HUES6 (cell line): ENCODE data around the gene RFPL4A.
"Not testable (repeated sequence)": the region's sequence is repeated elsewhere in the genome, so short reads cannot be mapped to it uniquely, and the experiment has no call there.

ENCODE experiments used
- H3K27ac ChIP-seq: 2 replicates; pipeline ENCODE4 v1.7.0; 2013; ENCODE audit warnings: low read depth, mild to moderate bottlenecking, low read length, inconsistent platforms
- H3K27me3 ChIP-seq: 2 replicates; pipeline ENCODE4 v1.6.1; 2013; ENCODE audit warnings: low read length; ENCODE audit not compliant: control insufficient read depth, insufficient read depth
- H3K36me3 ChIP-seq: 2 replicates; pipeline ENCODE4 v1.6.1; 2013; ENCODE audit warnings: low read length; ENCODE audit not compliant: control insufficient read depth, insufficient read depth
- H3K4me1 ChIP-seq: 2 replicates; pipeline ENCODE4 v1.6.1; 2013; ENCODE audit warnings: low read length; ENCODE audit not compliant: control insufficient read depth, insufficient read depth
- H3K4me3 ChIP-seq: 2 replicates; pipeline ENCODE4 v1.5.1; 2013; ENCODE audit warnings: low read depth, low read length
- H3K9ac ChIP-seq: one replicate; pipeline ENCODE4 v1.6.1; 2013; ENCODE audit warnings: mild to moderate bottlenecking, low read length
- H3K9me3 ChIP-seq: 2 replicates; pipeline ENCODE4 v1.6.1; 2013; ENCODE audit warnings: low read depth, low read length; ENCODE audit not compliant: control insufficient read depth, insufficient read depth

RFPL4A gene

GRCh38 chr19:55738302-55738701 lies 20.6 kb upstream of the RFPL4A start, which contains the start of gene NLRP9:
TSS of gene NLRP9 (minus strand) at chr19:55738402. CDS start at chr19:55738374, 28 bp downstream.
- no peak within 1 kb of the TSS for H3K27ac ChIP-seq
- H3K9me3 ChIP-seq = peaks cover 29% of the 10 kb centered on the region; the same call in 1 of the 2 replicates
- no peaks in the 10 kb centered on the region for H3K4me1 ChIP-seq
- H3K4me3 ChIP-seq = no peak within 1 kb of the TSS
- no peak within 1 kb of the TSS for H3K9ac ChIP-seq
- no peaks in the 10 kb centered on the region; the same call in 1 of the 2 replicates for H3K27me3 ChIP-seq
- no peaks in the 10 kb centered on the region for H3K36me3 ChIP-seq

GRCh38 chr19:55750715-55751114 lies 8.2 kb upstream of the RFPL4A start:
- Histone ChIP-seq H3K27ac (no peak overlapping the region), H3K9me3 (peaks cover 38% of the 10 kb centered on the region; the same call in 1 of the 2 replicates)

GRCh38 chr19:55753401-55753800 lies 5.5 kb upstream of the RFPL4A start:
- no peaks in the 10 kb centered on the region for H3K4me1 ChIP-seq
- H3K9ac ChIP-seq = no peak overlapping the region
- no peak overlapping the region for H3K4me3 ChIP-seq
- no peaks in the 10 kb centered on the region for H3K36me3 ChIP-seq
- H3K9me3 ChIP-seq = peaks cover 27% of the 10 kb centered on the region; the same call in 1 of the 2 replicates
- H3K27me3 ChIP-seq = peaks cover 12% of the 10 kb centered on the region; the same call in 1 of the 2 replicates
- no peak overlapping the region for H3K27ac ChIP-seq

More at GRCh38 chr19:55750715-55751114, 8.2 kb upstream of the RFPL4A start:
- Histone ChIP-seq H3K4me1 (no peaks in the 10 kb centered on the region), H3K4me3 (no peak overlapping the region), H3K36me3 (no peaks in the 10 kb centered on the region), H3K9ac (no peak overlapping the region), H3K27me3 (peaks cover 12% of the 10 kb centered on the region; the same call in 1 of the 2 replicates)

GRCh38 chr19:55756808-55757207 lies 2.1 kb upstream of the RFPL4A start:
- not testable (repeated sequence) for H3K4me1 ChIP-seq, H3K4me3 ChIP-seq, H3K36me3 ChIP-seq, H3K27ac ChIP-seq, H3K9ac ChIP-seq
- H3K9me3 ChIP-seq = peaks cover 30% of the 10 kb centered on the region; the same call in 1 of the 2 replicates
- H3K27me3 ChIP-seq = peaks cover 12% of the 10 kb centered on the region; the same call in 1 of the 2 replicates

GRCh38 chr19:55766466-55766865 lies 7.6 kb downstream of the RFPL4A start:
- no peaks in the 10 kb centered on the region for H3K4me1 ChIP-seq
- no peak overlapping the region for H3K9ac ChIP-seq
- H3K27me3 ChIP-seq = peaks cover 5% of the 10 kb centered on the region; the same call in 1 of the 2 replicates
- no peaks in the 10 kb centered on the region for H3K36me3 ChIP-seq
- peaks cover 9% of the 10 kb centered on the region; the same call in 1 of the 2 replicates for H3K9me3 ChIP-seq
- H3K4me3 ChIP-seq = no peak overlapping the region
- H3K27ac ChIP-seq = no peak overlapping the region

GRCh38 chr19:55768818-55769217 lies 9.9 kb downstream of the RFPL4A start, which contains the start of gene RFPL4AL1:
TSS of gene RFPL4AL1 (plus strand) at chr19:55769118. CDS start at chr19:55771805, 2,687 bp downstream.
- not testable (repeated sequence) for H3K4me3 ChIP-seq, H3K9me3 ChIP-seq, H3K27ac ChIP-seq, H3K9ac ChIP-seq, H3K4me1 ChIP-seq, H3K36me3 ChIP-seq, H3K27me3 ChIP-seq

GRCh38 chr19:55769632-55770031 lies 10.7 kb downstream of the RFPL4A start:
- H3K9ac ChIP-seq, H3K9me3 ChIP-seq, H3K36me3 ChIP-seq, H3K4me1 ChIP-seq, H3K27me3 ChIP-seq, H3K27ac ChIP-seq, H3K4me3 ChIP-seq: not testable (repeated sequence)

- peaks cover 25% of the 10 kb centered on the region; the same call in 1 of the 2 replicates for H3K9me3 ChIP-seq
- no peaks in the 10 kb centered on the region for H3K4me1 ChIP-seq
- H3K27ac ChIP-seq = no peak overlapping the region
- peaks cover 26% of the 10 kb centered on the region; the same call in 1 of the 2 replicates for H3K27me3 ChIP-seq
- H3K4me3 ChIP-seq = no peak overlapping the region
- no peaks in the 10 kb centered on the region for H3K36me3 ChIP-seq
- no peak overlapping the region for H3K9ac ChIP-seq
Observed at GRCh38 chr19:55777528-55777927, 18.6 kb downstream of the RFPL4A start.

DNA sequence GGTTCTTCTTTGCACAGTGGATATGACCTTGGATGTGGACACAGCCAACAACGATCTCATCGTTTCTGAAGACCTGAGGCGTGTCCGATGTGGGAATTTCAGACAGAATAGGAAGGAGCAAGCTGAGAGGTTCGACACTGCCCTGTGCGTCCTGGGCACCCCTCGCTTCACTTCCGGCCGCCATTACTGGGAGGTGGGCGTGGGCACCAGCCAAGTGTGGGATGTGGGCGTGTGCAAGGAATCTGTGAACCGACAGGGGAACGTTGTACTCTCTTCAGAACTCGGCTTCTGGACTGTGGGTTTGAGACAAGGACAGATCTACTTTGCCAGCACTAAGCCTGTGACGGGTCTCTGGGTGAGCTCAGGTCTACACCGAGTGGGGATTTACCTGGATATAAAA lies 19.4 kb downstream of the RFPL4A start:
- Histone ChIP-seq H3K36me3 (no peaks in the 10 kb centered on the region), H3K9me3 (peaks cover 28% of the 10 kb centered on the region; the same call in 1 of the 2 replicates), H3K4me3 (no peak overlapping the region), H3K9ac (no peak overlapping the region), H3K4me1 (no peaks in the 10 kb centered on the region), H3K27ac (no peak overlapping the region), H3K27me3 (peaks cover 30% of the 10 kb centered on the region; the same call in 1 of the 2 replicates)

- Histone ChIP-seq H3K9ac (no peak overlapping the region), H3K27ac (no peak overlapping the region), H3K36me3 (no peaks in the 10 kb centered on the region), H3K9me3 (peaks cover 43% of the 10 kb centered on the region; the same call in 1 of the 2 replicates), H3K27me3 (peaks cover 45% of the 10 kb centered on the region; the same call in 1 of the 2 replicates), H3K4me3 (no peak overlapping the region), H3K4me1 (no peaks in the 10 kb centered on the region)
Observed at GRCh38 chr19:55781112-55781511, 22.2 kb downstream of the RFPL4A start.

DNA sequence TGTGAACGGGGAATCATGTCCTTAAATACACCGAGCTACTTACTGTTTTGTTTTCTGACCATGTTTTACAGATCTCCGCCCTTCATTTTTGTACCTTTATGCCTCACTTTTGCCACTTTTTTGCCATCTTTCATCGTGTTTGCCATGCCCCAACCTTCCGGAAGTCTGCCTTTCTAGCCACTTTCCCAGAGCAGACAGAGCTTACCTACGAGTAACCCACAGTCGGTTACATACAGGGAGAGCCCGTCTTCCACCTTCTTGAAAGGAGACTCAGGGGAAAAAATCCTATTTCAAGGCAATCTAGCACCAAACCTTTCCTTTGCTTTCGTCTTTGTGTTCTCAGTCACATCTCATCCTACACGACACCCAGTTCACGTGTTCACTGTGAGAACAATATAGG lies 36.1 kb downstream of the RFPL4A start:
- no peak overlapping the region for H3K27ac ChIP-seq
- H3K9ac ChIP-seq = no peak overlapping the region
- H3K9me3 ChIP-seq = peaks cover 40% of the 10 kb centered on the region; the same call in 1 of the 2 replicates
- no peak overlapping the region for H3K4me3 ChIP-seq
- peaks cover 5% of the 10 kb centered on the region; the same call in 1 of the 2 replicates for H3K27me3 ChIP-seq
- H3K36me3 ChIP-seq = no peaks in the 10 kb centered on the region
- H3K4me1 ChIP-seq = no peaks in the 10 kb centered on the region
